HG02642 (cell line): ENCODE results near the gene DBNDD1.
"Not testable (repeated sequence)": the region's sequence is repeated elsewhere in the genome, so short reads cannot be mapped to it uniquely, and the experiment has no call there.

Experiments used
- ATAC-seq: cut with Tn5 transposase; IDR thresholded peaks from one replicate; pipeline ENCODE4 v1.9.1; 2021; ENCODE audit warnings: mild to moderate bottlenecking; ENCODE audit not compliant: unreplicated experiment, poor library complexity

DBNDD1 gene

DNA sequence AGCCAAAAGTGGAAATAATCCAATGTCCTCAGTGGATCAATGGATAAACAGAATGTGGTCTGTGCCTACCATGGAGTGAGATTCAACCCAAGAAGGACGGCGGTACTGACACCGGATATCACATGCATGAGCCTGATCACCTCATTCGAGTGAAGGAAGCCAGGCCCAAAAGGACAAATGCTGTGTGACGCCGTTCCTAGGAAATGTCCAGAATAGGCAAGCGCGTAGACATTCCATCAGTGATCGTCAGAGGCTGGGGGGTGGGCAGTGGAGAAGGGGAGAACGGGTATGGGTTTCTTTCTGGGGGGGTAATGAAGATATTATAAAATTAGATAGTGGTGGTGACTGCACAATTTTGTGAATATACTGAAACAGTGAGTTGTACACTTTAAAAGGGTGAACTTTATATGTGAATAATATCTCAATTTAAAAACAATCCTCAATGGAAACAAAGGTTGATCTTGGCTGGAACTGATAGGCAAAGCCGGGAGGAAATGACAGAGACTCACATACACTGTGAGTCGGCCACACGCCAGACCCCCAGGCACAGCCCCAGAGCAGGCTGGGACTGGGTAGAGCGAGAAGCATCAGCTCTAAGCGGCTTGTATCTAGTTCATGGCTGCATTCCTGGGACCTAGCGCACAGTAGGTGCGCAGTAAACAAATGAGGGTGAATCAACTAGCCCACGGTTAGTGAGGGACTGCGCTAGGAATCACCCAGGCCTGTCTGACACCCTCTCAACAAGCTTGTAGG lies 3.5 kb downstream of the DBNDD1 start:
- ATAC-seq: no peak

DNA sequence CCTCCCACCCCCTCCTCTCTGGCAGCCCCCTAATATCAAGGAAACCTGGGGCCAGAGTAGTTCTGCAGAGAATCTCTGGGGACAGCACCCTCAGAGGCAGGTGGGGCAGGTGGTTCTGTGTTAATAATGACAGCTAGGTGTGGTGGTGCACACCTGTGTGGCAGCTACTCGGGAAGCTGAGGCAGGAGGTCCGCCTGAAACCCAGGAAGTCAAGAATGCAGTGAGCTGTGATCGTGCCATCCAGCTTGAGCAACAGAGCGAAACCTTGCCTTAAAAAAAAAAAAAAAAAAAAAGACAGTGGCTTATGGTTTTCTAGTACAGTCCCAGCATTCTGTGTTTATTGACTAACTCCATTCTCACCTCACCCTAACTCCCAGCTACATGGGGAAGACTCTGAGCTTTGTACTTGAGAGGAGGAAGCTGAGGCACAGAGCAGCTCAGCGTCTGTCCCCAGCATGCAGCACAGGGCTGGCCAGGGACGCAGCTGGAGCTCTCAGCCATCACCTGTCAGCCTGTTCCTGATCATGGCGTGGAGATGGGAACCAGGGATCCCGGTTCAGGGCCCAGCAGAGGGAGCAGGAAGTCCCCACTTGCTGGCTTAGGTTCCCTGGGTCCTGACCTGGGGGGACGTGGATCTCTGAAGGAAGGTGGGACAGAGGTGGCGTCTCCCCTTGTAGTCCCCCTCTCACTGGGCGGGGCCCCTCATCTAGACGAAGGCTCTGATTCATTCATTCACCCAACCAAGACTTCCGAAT lies 6.1 kb downstream of the DBNDD1 start:
- ATAC-seq: no peak

DNA sequence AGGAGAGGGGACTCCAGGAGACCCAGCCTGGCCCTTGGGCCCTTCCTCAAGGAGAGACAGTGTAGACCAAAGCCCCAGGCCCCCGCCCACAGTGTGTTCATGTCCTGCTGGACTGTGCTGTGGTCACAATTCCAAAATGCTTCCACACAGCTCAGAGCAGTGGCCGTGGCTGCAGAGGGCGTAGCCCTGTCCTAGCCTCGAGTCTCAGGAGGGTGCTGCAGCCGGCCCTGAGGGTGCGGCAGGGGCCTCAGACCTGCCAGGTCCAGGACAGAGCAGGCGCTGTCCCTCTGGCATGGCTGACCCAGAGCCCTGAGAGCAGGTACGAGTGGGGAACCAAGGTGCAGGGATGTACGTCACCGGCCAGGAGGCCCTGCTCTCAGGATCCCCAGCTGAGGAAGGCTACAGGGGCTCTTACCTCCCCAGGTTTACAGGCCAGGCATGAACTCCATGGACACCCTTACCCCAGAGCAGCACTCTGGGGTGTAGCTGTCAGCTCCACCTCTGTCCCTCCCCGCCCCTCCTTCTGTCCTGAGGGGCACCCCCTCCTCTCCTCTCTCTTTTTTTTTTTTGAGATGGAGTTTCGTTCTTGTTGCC lies 7.3 kb downstream of the DBNDD1 start:
- no peak for ATAC-seq

GRCh38 chr16:90011508-90011819 lies 7.8 kb downstream of the DBNDD1 start:
- ATAC-seq: no peak

DNA sequence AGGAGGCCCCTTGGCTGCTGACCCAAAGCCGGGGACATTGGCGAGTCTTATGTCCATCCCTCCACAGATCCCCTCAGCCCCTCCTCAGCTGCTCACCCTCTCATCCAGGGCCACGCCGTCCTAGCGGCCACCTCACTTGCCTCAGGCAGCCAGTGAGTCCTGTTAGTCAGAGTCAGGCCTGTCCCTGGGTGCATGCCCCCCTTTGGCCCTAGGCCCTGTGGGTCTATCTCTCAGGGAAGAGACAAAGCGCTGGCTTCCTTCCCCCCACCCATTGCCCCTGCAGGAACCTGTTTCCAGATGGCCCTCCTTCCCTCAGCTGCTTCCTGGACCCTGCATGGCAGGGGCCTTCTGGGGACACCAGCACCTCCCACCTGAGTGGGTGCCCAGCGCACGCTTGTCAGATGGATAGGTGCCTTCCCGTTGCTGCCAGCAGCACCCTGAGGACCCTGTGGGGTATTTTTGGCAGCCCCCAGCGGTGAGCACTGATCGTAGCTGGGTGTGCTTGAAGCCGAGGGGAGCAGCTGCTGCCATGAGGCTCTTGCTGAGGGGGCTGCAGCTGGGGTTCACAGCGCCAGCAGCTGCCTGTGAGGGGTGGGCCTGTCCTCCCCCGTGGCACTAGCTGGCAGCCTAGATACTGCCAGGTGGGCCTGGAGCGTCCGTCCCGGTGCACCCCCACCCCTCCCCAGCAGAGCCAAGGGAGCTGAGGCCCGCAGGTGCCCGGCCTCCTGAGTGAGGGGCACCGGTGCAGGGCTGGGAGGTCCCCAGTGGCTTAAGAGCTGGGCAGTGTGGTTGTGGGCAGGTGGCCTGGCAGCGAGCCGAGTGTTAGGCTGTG lies 8.4 kb downstream of the DBNDD1 start:
- ATAC-seq: no peak

DNA sequence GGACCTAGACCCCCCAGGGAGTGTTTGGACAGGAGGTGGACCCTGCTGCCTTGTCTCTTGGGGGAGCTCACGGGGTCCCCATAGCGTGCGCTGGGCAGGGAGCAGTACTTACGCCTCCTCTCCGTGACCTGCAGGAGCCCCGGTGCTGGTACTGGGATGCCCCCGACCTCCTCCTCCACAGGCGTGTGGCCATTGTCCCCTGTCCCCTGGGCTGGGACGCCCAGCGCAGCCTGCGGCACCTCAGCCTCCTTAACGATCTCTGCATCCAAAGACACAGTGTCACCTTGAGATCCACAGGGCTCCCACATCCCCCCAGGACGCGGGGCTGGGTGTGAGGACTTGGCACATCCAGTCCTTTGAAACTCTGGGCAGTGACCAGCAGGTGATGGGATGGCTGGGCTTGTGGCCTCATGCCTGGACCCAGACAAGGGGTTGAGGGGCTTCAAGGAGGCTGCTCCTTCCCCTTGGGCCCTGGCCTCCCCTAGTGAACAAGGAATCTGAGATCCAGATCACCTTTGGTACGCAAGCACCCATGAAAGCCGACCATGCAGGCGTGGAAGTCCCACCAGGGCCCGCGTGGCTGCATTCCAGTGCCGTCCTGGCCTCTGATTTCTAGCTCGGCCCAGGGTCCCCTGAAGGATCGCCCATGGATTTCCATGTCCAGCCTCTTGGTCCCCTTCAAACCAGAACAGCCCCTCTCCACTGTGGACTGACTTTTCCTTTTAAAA lies 9.9 kb downstream of the DBNDD1 start:
- no peak for ATAC-seq

- ATAC-seq: peak; percentile 53
These were observed 10.5 kb downstream of the DBNDD1 start for GRCh38 chr16:90008708-90009145.

DNA sequence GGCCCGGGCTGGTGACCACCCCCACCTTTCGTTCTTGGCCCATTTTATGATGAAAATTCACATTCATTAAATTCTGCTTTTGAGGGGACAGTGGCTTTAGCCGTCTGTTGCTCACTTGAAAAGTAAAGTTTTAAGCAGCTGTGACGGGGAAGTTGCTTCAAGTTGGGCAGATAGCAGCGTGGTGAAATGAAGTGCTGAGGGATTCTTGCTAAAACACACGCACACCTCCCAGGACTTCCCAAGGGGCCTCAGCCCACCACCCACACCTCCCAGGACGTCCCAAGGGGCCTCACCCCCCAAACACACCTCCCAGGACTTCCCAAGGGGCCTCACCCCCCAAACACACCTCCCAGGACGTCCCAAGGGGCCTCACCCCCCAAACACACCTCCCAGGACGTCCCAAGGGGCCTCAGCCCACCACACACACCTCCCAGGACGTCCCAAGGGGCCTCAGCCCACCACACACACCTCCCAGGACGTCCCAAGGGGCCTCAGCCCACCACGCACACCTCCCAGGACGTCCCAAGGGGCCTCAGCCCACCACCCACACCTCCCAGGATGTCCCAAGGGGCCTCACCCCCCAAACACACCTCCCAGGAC lies 11.5 kb downstream of the DBNDD1 start:
- not testable (repeated sequence) for ATAC-seq

DNA sequence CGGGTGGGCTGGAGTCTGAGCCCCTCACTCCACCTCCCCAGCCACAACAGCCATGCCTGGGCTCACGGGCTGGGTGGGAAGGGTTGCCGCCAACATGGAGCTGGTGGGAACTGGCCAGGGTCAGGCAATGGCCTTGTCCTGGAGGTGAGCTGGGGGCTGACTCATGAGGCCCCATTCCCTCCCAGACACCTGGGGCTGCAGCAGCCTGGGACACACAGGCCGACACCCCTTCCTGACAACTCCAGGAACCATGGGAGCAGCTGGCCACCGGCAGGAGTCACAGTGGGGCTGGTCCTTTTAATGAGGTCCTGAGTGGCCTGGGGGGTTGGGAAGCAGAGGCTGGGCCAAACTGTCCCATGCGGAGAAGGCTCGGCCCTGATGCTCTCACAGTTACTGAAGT lies 12.2 kb downstream of the DBNDD1 start:
- no peak for ATAC-seq

GRCh38 chr16:90005956-90006663 lies 13.1 kb downstream of the DBNDD1 start:
- no peak for ATAC-seq

GRCh38 chr16:90004577-90004976 lies 14.7 kb downstream of the DBNDD1 start:
- ATAC-seq: no peak

- ATAC-seq: no peak
These were observed 16.5 kb downstream of the DBNDD1 start for GRCh38 chr16:90002759-90003158.

DNA sequence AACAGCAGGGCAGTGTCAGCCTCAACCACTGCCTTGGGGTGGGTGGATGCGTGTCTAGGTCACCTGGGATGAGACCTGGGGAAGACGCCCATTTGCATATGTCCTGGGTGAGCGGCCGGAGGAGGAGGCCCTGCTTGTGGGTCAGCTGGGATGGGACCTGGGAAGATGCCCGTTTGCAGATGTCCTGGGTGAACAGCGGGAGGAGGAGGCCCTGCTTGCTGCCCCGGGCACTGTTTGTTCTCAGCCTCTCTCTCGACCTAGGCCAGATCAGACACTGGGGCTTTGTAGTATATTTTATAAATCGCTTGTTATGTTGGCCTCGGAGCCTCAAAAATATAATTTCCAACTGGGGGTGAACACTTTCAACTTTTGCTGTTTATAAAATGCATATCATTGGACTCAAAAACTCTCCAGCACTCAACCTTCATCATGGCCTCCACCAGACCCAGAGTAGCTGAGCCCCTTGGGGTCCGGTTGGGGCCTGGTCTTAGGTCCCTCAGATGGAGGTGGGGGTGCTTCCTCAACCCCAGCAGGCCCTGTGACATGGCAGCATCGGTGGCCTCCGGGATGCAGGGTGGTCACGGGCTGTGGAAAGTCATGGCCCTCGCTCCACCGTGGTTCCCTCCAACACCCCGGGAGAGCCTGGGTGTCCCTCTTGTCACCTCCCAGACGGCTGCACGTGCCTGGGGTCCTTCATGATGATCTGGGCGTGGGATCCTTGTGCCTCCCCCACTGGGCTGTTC lies 17.3 kb downstream of the DBNDD1 start:
- ATAC-seq: no peak

DNA sequence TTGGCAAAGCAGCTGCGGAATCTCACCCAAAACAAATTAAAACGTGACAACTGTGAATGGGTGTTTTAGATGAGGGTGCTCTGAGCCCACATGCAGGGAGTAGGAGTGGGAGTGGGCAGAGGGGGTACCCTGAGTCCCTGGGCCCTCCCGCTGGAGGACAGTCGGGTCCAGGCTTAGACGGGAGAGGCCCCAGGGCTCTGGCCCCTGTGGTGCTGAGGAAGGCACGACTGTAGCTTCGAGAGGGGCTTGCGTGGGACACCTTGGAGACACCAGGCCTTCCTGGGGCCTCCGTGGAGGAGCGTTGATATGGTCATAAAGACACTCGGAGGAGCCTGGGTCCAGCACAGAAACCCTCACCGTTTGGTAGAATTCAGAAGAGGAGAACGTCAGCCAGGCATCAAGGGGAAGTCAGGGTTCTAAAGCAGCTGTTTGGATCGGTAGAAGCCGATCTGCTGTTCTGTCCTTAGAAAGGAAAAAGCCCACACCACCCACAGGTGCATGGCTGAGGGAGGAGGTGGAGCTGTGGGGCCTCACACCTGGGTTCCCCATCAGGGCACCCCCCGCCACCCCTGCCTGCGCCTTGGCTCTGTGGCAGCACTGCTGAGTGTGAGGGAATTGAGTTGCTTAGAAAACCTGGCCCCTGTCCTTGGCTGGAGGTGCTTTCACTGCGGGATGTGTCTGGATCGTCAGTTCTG lies 18.4 kb downstream of the DBNDD1 start:
- ATAC-seq: no peak

DNA sequence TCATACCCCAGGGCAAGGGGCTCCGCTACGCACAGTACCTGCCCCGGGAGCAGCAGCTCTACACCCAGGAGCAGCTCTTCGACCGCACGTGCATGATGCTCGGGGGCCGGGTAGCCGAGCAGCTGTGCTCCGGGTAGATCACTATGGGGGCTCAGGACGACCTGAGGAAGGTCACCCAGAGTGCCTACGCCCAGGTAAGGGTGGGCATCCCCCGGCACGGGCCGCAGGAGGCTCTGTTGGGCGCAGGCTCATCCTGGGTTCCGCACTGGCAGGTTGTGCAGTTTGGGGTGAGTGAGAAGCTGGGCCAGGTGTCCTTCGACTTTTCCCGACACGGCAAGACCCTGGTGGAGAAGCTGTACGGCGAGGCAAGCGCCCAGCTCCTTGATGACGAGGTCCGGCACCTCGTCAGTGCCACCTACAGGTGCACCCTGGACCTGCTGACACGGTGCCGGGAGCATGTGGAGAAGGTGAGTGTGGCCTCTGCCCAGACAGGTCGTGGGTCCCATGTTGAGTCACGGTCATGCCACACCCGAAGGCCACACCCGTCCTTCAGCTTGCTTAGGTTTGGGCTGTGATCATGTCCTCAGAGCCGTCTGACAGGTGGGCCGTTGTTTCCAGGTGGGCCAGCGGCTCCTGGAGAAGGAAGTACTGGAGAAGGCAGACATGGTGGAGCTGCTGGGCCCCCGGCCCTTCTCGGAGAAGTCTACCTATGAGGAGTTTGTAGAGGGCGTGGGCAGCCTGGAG lies 19.3 kb downstream of the DBNDD1 start:
- no peak for ATAC-seq

- no peak for ATAC-seq
These were observed 23.1 kb downstream of the DBNDD1 start for GRCh38 chr16:89996178-89996489.

GRCh38 chr16:89995475-89996177 lies 23.6 kb downstream of the DBNDD1 start:
- ATAC-seq: not testable (repeated sequence)
